GM21447 (cell line): Measurements from ENCODE around the gene REC114.
"Not testable (repeated sequence)": the region's sequence is repeated elsewhere in the genome, so short reads cannot be mapped to it uniquely, and the experiment has no call there.

Source experiments
- ATAC-seq: cut with Tn5 transposase; IDR thresholded peaks from one replicate; pipeline ENCODE4 v1.9.1; 2021; ENCODE audit not compliant: unreplicated experiment

Gene REC114

GRCh38 chr15:73442968-73443367, at the start of gene REC114:
Gene REC114 (plus strand): TSS chr15:73443164. CDS start chr15:73443186, 22 bp downstream.
- no peak for ATAC-seq

DNA sequence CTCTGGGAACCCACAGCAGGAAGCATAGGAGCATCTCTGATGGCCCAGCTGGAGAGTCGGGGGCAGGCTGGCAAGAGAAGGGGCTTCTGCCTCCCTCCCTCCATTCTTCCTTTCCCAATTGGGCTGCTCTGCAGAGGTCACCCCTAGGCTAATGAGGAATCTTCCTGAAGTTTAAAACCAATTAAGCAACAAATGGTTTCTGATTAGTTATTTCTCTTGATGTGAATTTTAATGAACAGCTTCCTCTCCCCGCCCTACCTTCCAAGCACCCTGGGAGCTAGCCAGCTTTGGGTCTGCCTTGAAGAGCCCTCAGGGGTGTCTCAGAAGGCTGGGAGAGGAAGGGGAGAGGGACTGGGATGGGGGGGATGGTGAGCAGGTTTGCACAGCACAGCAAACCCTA, 49.6 kb upstream of the REC114 start:
- no peak for ATAC-seq

GRCh38 chr15:73394782-73395181, 48.2 kb upstream of the REC114 start:
- no peak for ATAC-seq

GRCh38 chr15:73395671-73396070, 47.3 kb upstream of the REC114 start:
- ATAC-seq = no peak

DNA sequence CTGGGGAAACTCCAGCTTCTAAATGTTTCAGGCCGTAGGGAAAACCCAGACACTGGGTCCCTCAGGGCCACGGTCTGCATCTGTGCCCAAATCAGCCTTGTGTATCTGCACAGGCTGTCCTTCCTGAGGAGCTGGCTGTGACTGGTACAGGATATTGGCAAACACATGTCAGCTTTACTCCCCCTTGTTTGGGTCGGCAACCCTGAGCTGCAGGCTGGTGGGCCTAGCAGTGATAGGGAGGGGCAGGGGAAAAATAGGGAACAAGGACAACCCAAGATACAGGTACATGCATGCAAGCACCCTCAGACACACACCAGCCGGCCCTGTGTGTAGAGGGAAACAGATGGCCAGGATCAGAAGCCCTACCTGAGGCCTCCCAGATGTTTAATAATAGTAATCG, 45.5 kb upstream of the REC114 start:
- ATAC-seq = no peak

- ATAC-seq = no peak
Measured at GRCh38 chr15:73398861-73399260, 44.1 kb upstream of the REC114 start.

GRCh38 chr15:73400222-73400621, 42.7 kb upstream of the REC114 start:
- not testable (repeated sequence) for ATAC-seq

- no peak for ATAC-seq
Measured at GRCh38 chr15:73403171-73403570, 39.8 kb upstream of the REC114 start.

DNA sequence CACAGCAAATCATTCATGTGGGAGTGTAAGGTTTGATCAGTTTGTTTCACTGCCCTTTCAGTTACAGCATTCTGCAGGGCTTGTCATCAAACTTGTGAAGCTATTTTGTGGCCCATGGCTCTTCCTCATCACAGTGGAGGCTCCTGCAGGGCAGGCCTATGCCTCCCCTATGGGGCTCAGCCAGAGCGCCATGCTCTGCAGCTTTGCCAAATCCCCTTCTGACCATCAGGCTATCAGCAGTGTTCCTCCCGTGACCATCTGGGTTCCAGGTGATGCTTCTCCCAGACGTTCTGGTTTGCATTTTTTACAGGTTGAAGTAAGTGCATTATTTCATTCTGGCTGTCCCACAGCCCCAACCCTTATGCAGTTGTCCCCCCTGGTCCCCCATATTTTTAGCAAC, 28.1 kb upstream of the REC114 start:
- no peak for ATAC-seq

GRCh38 chr15:73424506-73424905, 18.5 kb upstream of the REC114 start:
- ATAC-seq = no peak

- no peak for ATAC-seq
Measured at GRCh38 chr15:73425510-73425909, 17.5 kb upstream of the REC114 start.

DNA sequence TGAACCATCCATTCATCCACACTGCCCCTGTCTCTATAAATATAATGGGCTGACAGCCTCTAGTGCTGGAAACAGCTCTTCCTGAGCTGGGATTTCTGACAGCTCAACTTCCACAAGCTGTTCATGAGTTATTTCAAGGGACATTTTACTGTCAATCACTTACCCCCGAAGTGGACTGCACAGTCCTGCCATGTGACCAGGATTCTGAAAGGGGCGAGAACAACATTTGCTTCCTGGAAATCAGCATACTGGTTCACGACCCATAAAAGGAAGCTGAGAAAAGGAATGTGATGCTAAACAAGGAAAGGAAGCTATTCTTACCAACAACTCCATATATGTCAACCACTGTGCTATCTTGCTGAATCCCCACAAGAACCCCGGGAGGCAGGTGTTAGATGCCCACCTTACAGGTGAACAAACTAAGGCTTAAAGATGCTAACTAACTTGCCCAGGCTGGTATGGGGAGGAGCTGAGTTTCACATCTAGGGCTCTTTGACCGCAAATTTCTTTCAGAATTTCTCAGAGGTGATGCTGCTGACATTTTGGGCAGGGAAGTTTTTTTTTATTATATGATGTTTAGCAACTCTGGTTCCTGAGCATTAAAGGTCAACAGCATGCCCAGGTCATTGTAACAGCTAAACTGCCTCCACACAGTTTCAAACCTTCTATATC, 16.5 kb upstream of the REC114 start:
- no peak for ATAC-seq

GRCh38 chr15:73431329-73431728, 11.6 kb upstream of the REC114 start:
- ATAC-seq = not testable (repeated sequence)

DNA sequence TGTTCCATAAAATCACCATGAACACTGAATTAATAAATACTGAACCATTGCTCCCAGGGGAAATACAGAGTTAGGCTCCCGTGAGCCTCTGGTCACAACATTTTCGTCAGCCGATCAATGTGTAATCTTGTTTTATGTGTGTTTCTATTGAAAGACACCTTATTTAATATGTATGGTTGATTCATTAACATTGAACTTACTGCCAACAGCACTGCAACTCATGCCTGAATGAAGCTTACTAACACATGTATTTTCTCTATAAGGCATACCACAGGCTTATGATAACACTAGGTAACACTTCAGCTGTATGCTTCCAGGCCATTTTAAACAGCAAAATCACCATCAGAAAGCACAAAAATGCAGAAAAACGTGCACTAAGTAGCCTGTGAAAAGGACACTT, 9.1 kb upstream of the REC114 start:
- ATAC-seq = no peak

GRCh38 chr15:73436613-73437012, 6.4 kb upstream of the REC114 start:
- ATAC-seq = no peak

DNA sequence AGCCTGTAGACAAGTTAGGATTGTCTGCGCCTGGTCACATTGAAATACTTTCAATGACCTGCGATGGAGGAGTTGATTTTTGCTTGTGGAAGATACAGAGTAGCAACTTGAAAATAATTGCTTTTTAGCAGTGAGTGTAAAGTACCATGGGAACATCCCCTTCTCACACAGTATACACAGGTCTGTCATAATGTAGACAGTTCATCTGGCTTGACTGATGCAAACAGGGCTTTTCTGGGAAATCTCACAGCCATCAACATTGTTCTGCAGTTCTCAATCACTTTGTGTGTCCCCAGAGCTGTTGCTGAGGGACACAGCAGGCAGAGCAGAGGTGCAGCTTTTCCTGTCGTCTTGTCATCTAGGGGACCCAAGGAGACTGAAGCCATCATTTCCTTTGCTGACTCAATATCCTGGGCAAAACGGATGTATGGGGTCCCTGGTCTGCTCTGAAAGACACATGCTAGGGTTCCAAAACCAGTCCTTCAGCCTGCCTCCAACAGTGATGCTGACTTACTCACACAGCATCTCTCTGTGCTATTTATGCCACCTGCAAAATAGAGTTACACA, 5.3 kb upstream of the REC114 start:
- ATAC-seq = no peak

DNA sequence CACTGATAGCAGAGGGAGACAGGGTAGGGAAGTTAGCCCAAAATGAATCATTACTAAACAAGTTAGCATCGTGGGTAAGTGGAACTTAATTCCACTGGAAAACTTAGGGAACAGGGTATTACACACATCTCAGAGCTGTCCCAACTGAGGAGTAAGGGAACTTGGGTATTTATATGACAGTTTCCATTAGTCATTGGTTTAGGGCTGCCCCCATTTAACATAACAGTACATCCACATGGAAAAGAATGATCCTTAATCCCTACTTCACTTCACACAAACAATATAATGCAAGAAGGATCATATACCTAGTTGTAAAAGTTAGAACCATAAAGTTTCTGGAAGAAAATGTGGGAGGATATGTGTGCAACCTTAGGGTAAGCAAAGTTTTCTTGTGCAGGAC, 4.3 kb upstream of the REC114 start:
- ATAC-seq = no peak

- ATAC-seq = no peak
Measured at GRCh38 chr15:73440571-73440970, 2.4 kb upstream of the REC114 start.

GRCh38 chr15:73442421-73442820, 543 bp upstream of the REC114 start:
- no peak for ATAC-seq

- ATAC-seq = not testable (repeated sequence)
Measured at GRCh38 chr15:73447471-73447870, 4.5 kb downstream of the REC114 start.

DNA sequence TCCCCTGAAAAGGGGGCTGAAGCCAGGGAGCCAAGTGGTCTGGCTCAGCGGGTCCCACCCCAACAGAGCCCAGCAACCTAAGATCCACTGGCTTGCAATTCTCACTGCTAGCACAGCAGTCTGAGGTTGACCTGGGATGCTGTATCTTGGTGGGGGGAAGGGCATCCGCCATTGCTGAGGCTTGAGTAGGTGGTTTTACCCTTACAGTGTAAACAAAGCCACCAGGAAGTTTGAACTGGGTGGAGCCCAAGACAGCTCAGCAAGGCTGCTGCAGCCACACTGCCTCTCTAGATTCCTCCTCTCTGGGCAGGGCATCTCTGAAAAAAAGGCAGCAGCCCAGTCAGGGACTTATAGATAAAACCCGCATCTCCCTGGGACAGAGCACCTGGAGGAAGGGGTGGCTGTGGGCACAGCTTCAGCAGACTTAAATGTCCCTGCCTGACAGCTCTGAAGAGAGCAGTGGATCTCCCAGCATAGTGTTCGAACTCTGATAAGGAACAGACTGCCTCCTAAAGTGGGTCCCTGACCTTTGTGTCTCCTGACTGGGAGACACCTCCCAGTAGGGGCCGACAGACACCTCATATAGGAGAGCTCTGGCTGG, 5.3 kb downstream of the REC114 start:
- not testable (repeated sequence) for ATAC-seq

GRCh38 chr15:73449980-73450379, 7.0 kb downstream of the REC114 start:
- ATAC-seq = not testable (repeated sequence)

DNA sequence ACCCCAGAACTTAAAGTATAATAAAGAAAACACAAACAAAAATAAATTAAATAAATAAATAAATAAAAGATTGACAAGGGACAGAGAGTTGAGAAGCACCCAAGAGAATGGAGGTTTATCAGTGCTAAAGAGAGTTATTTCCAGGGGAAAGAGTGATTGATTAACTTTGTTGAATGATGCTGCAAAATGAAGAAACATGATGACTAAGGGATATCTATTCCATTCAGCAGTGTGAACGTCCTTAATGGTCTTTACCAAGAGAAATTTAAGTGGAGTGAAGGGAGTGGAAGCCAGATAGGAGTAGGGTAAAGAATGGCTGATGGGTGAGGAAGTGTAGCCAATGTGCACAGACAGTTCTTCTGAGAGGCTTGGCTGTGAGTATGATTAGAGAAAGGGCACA, 11.1 kb downstream of the REC114 start:
- no peak for ATAC-seq
